ENCODE results near the gene GPR162. TPM values are rescaled to one million over a fixed set of nuclear protein-coding genes. Genes with fewer than 3 reads are reported as not detected.

GPR162 gene
- total RNA-seq, 1 experiment from 2014 or later: 6.1 TPM

DNA sequence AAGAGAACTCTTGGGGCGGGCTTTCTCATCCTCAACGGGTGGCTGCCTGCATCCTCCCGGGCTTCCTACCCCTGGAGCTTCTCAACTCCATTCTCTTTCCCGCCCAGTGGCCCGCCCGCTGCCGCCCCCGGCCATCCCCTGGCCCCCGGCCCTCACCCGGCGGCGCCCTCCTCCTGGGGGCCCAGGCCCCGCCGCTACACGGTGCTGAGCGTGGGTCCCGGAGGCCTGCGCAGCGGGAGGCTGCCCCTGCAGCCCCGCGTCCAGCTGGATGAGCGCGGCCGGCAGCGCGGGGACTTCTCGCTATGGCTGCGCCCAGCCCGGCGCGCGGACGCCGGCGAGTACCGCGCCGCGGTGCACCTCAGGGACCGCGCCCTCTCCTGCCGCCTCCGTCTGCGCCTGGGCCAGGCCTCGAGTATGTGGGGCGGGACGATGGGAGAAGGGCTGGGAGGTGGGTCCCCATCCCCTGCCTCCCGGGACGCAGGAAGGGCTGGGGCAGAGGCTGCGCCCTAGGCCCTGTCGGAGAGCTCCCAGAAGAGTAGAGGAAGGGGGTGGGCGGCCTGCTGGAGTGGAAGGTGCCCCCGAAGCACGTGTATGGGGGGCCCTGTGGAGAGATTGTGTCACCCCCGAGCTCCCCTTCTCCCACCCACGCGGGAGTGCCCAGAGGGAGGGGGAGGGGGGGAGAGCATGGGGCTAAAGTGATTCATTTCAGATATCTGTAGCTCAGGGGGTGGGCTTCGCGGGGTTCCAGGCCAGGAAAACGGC lies 47.9 kb upstream of the GPR162 start:
- no CpG with 5 or more reads among the region's 60 CpGs for WGBS (ENCODE audit: extremely low coverage, insufficient read length, low lambda C conversion rate)
- Histone ChIP-seq H2BK12ac (ENCODE audit: insufficient read length, low read depth, low read length) (no peak overlapping the region), H3K9ac (ENCODE audit: extremely low read depth, insufficient read length, low read length) (no peak overlapping the region), H3K27ac (ENCODE audit: insufficient read length, low read depth, low read length) (no peak overlapping the region), H3K9me3 (ENCODE audit: control insufficient read depth, low read depth, low read length) (no peaks in the 10 kb centered on the region), H3K23me2 (ENCODE audit: insufficient read length, low read depth, low read length, poor library complexity, severe bottlenecking) (peaks cover 20% of the 10 kb centered on the region), H3K56ac (ENCODE audit: insufficient read length, low read depth, low read length) (no peak overlapping the region), H4K20me1 (ENCODE audit: control insufficient read depth, insufficient read depth, insufficient read length) (no peaks in the 10 kb centered on the region), H3T11ph (ENCODE audit: low read length) (no peak overlapping the region), H2BK20ac (ENCODE audit: low read depth, low read length, poor library complexity, severe bottlenecking) (no peak overlapping the region), H2BK5ac (ENCODE audit: insufficient read length, low read length) (no peak overlapping the region), H3K4ac (ENCODE audit: low read depth, low read length) (no peak overlapping the region), H3K4me1 (ENCODE audit: insufficient read depth, low read length) (peaks cover 3% of the 10 kb centered on the region; the same call in 1 of the 2 replicates), H2AK5ac (ENCODE audit: insufficient read length, low read length) (no peak overlapping the region), H2AFZ (ENCODE audit: low read length) (no peak overlapping the region), H3K79me1 (ENCODE audit: insufficient read depth, low read depth, low read length, poor library complexity, severe bottlenecking) (no peaks in the 10 kb centered on the region), H3K27me3 (ENCODE audit: insufficient read depth, low read length) (peaks cover 5% of the 10 kb centered on the region; the same call in 1 of the 2 replicates), H3K79me2 (ENCODE audit: insufficient read depth, low read length) (no peaks in the 10 kb centered on the region), H3K14ac (ENCODE audit: insufficient read depth, low read length) (no peak overlapping the region; the same call in 1 of the 2 replicates), H4K8ac (replicated peaks; ENCODE audit: insufficient read length, low read depth, low read length) (no peak overlapping the region), H2BK15ac (ENCODE audit: low read depth, low read length) (no peak overlapping the region), H4K5ac (ENCODE audit: insufficient read length, low read depth, low read length) (no peak overlapping the region), H3K23ac (ENCODE audit: insufficient read length, low read depth, low read length) (no peak overlapping the region), H3K4me2 (ENCODE audit: insufficient read depth, insufficient read length, low read length) (peak overlapping the region; percentile 13), H4K91ac (ENCODE audit: insufficient read length, low read depth, low read length) (no peak overlapping the region), H3K18ac (ENCODE audit: insufficient read length, low read depth, low read length) (no peak overlapping the region), H2BK120ac (ENCODE audit: low read depth, low read length, poor library complexity, severe bottlenecking) (no peak overlapping the region)
- Mint-ChIP-seq H3K36me3 (ENCODE audit: insufficient read depth in 1 of 3, low read depth in 3 of 3) (peaks cover 23 to 48% (median 48%) of the 10 kb centered on the region in 3 experiments), H3K27me3 (ENCODE audit: low read depth) (peaks cover 47% of the 10 kb centered on the region), H3K9me3 (peaks cover 0 to 3% of the 10 kb centered on the region in 2 experiments; a peak in 2 of 5 replicates), H3K4me3 (peak overlapping the region; percentile 34 to 74), H3K4me1 (peaks cover 47 to 74% of the 10 kb centered on the region in 2 experiments), H3K27ac (peak overlapping the region in 1 of 3 experiments; percentile 53; a peak in 1 of 7 replicates)
- TF ChIP-seq, protein P1, sequence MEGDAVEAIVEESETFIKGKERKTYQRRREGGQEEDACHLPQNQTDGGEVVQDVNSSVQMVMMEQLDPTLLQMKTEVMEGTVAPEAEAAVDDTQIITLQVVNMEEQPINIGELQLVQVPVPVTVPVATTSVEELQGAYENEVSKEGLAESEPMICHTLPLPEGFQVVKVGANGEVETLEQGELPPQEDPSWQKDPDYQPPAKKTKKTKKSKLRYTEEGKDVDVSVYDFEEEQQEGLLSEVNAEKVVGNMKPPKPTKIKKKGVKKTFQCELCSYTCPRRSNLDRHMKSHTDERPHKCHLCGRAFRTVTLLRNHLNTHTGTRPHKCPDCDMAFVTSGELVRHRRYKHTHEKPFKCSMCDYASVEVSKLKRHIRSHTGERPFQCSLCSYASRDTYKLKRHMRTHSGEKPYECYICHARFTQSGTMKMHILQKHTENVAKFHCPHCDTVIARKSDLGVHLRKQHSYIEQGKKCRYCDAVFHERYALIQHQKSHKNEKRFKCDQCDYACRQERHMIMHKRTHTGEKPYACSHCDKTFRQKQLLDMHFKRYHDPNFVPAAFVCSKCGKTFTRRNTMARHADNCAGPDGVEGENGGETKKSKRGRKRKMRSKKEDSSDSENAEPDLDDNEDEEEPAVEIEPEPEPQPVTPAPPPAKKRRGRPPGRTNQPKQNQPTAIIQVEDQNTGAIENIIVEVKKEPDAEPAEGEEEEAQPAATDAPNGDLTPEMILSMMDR (conservative IDR thresholded peaks at IDR 0.05): no peak
- DNase-seq: no peak
